ENCODE results near the gene KCNK2. TPM values are rescaled to one million over a fixed set of nuclear protein-coding genes. Genes with fewer than 3 reads are reported as not detected.

KCNK2 gene
- total and polyA plus RNA-seq, 2 experiments from 2014 or later: 69.2 to 133 TPM

DNA sequence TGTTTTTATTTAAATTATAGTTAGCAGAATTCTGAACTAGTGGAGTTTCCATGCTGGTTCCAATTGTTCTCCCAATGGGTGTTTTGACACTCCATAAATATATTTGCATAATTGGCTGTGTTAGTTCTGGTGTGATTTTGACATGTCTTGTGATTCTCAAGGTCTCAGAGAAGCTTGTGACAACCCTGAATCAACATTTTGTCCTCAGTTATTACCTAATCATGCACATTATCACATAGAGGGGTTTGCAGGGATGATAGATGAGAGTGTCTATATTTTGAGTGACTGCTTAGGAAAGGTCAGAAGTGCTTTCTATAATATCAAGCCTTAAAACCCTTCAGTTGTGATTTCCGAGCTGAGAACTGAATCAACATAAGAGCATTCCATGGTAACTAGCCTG is 11.5 kb upstream of the KCNK2 start:
- Histone ChIP-seq H3K4me2 (ENCODE audit: unreplicated experiment) (no peak overlapping the region), H3K27me3 (replicated peaks; ENCODE audit: insufficient read depth) (no peaks in the 10 kb centered on the region), H3K27ac (no peak overlapping the region), H3K79me2 (ENCODE audit: insufficient read depth) (peaks cover 79% of the 10 kb centered on the region), H3K4me1 (ENCODE audit: insufficient read depth) (no peaks in the 10 kb centered on the region), H3F3A (ENCODE audit: insufficient read depth) (0 out of 2 replicates have a peak, but pooled peaks cover 3% of the 10 kb centered on the region), H3K9me2 (ENCODE audit: insufficient read depth) (no peaks in the 10 kb centered on the region), H3K9ac (no peak overlapping the region), H3K4me3 (no peak overlapping the region), H3K36me3 (ENCODE audit: low read depth) (peaks cover 16% of the 10 kb centered on the region; the same call in 1 of the 2 replicates), H4K20me1 (ENCODE audit: insufficient read depth) (no peaks in the 10 kb centered on the region), H2AFZ (no peak overlapping the region), H3K9me3 (ENCODE audit: low read depth) (no peaks in the 10 kb centered on the region)
- TF ChIP-seq EZH2phosphoT487 (IDR thresholded peaks at IDR 0.05; ENCODE audit: insufficient read depth, low read depth) (no peak), EZH2 (IDR thresholded peaks at IDR 0.05; ENCODE audit: insufficient read depth, poor library complexity, severe bottlenecking) (no peak)
- in situ Hi-C loops (cut with MboI): no loop called here
- no peak for DNase-seq
- WGBS, 2 experiments (ENCODE audit: low coverage in 1 of 2, low lambda C conversion rate in 2 of 2, missing lambda C conversion rate in 2 of 2): 91 to 97% methylated on average over 1 of the region's 1 CpG

DNA sequence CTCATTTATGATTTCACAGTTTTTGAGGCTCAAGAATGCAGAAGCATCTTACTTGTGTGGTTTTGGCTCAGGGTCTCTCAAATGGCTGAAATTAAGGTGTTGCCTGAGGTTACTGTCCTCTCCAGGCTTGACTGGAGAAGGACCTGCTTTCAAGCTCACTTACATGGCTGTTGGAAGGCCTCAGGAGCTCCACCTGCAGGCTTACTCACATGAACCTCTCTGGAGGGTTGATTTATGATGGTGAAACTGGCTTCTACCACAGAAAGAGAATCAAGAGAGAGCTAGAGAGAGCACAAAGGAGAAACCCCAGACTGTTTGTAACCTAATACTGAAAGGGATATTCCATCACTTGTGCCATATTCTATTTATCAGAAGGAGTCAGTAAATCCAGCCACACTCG is 6.2 kb upstream of the KCNK2 start:
- Histone ChIP-seq H3K9ac (no peak overlapping the region), H3F3A (ENCODE audit: insufficient read depth) (peaks cover 26% of the 10 kb centered on the region), H2AFZ (no peak overlapping the region), H3K27me3 (replicated peaks; ENCODE audit: insufficient read depth) (no peaks in the 10 kb centered on the region), H3K27ac (no peak overlapping the region), H3K79me2 (ENCODE audit: insufficient read depth) (peaks cover 92% of the 10 kb centered on the region), H3K9me2 (ENCODE audit: insufficient read depth) (no peaks in the 10 kb centered on the region), H3K36me3 (ENCODE audit: low read depth) (peaks cover 8% of the 10 kb centered on the region; the same call in 1 of the 2 replicates), H4K20me1 (ENCODE audit: insufficient read depth) (no peaks in the 10 kb centered on the region), H3K4me3 (no peak overlapping the region), H3K4me2 (ENCODE audit: unreplicated experiment) (no peak overlapping the region), H3K4me1 (ENCODE audit: insufficient read depth) (peaks cover 8% of the 10 kb centered on the region; the same call in 1 of the 2 replicates), H3K9me3 (ENCODE audit: low read depth) (no peaks in the 10 kb centered on the region)
- peak; percentile 38 for DNase-seq
- TF ChIP-seq EZH2phosphoT487 (IDR thresholded peaks at IDR 0.05; ENCODE audit: insufficient read depth, low read depth) (no peak), EZH2 (IDR thresholded peaks at IDR 0.05; ENCODE audit: insufficient read depth, poor library complexity, severe bottlenecking) (no peak)
- WGBS, 2 experiments (ENCODE audit: low coverage in 1 of 2, low lambda C conversion rate in 2 of 2, missing lambda C conversion rate in 2 of 2): 94 to 100% methylated on average over 1 of the region's 1 CpG
- in situ Hi-C loops (cut with MboI): no loop called here

DNA sequence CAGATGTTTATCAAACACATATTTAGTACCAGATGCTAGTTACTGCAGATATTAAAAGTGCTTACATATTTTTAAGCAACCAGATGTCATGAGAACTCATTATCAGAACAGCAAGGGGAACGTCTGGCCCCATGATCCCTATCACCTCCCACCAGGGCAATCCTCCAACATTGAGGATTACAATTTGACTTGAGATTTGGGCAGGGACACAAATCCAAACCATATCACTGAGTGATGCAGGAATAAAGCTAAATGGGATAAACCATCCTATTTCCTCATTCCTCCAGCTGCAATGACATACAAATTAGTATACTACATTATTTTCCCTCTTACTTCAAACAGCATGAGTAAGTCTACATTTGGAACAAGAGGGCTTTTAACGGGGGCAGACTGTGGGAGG is 3.1 kb upstream of the KCNK2 start:
- no peak for TF ChIP-seq EZH2 (IDR thresholded peaks at IDR 0.05; ENCODE audit: insufficient read depth, poor library complexity, severe bottlenecking)
- TF ChIP-seq EZH2phosphoT487 (IDR thresholded peaks at IDR 0.05; ENCODE audit: insufficient read depth, low read depth): no peak
- 45 to 56% methylated on average over 2 of the region's 2 CpGs for WGBS, 2 experiments (ENCODE audit: low coverage in 1 of 2, low lambda C conversion rate in 2 of 2, missing lambda C conversion rate in 2 of 2)
- no peak overlapping the region for H3K9ac ChIP-seq
- no peaks in the 10 kb centered on the region for H4K20me1 ChIP-seq (ENCODE audit: insufficient read depth)
- H3F3A ChIP-seq (ENCODE audit: insufficient read depth): peaks cover 31% of the 10 kb centered on the region
- no peak overlapping the region for H3K4me3 ChIP-seq
- peaks cover 89% of the 10 kb centered on the region for H3K79me2 ChIP-seq (ENCODE audit: insufficient read depth)
- in situ Hi-C loops (cut with MboI): no loop called here
- DNase-seq: peak; percentile 32
- no peak overlapping the region for H3K4me2 ChIP-seq (ENCODE audit: unreplicated experiment)
- no peak overlapping the region for H3K27ac ChIP-seq
- no peaks in the 10 kb centered on the region for H3K9me3 ChIP-seq (ENCODE audit: low read depth)
- no peaks in the 10 kb centered on the region for H3K27me3 ChIP-seq (replicated peaks; ENCODE audit: insufficient read depth)
- no peaks in the 10 kb centered on the region; the same call in 1 of the 2 replicates for H3K36me3 ChIP-seq (ENCODE audit: low read depth)
- H2AFZ ChIP-seq: no peak overlapping the region
- H3K4me1 ChIP-seq (ENCODE audit: insufficient read depth): peaks cover 17% of the 10 kb centered on the region
- H3K9me2 ChIP-seq (ENCODE audit: insufficient read depth): no peaks in the 10 kb centered on the region

DNA sequence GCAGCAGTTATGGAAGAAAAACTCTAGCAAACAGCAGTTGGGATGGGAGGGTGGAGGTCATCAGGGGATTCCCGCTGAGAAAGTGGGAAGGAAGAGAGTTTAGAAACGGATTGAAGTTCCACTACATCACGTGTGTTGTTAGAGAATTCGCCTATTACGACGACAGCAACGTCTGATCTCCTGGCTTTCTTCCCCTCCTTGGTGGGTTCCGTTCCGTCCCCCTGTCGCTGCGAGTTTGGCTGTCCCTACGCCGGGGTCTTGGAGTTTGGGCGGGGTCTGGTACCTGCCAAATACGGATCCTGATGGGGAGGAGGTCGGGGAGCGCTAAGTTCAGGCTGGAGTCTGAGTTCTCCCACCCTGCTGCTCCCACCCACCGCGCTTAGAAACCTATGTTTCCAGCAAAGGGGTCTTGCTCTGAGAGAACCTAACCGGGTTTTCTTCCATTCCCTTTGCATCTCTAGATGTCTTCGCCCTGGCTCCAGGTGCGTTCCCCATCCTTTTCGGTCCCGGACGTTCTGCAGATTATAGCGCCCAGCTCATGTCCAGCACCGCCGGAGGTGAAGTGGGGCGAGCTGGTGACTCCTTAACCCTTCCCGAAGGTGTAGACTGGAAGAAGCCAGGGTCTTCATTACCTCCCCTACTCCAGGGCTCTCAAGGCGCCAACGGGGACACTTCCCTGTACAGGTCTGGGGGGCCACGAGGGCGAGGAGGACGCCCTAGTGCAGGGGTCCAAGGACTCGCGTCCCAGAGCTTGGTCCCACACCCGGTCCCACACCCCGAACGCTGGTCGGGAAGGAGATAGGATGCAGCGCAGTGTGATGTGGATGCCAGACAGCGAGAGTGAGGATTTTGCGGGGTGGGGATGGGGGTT is 641 bp upstream of the KCNK2 start:
- 3% methylated on average over 42 to 44 of the region's 44 CpGs for WGBS, 2 experiments (ENCODE audit: low coverage in 1 of 2, low lambda C conversion rate in 2 of 2, missing lambda C conversion rate in 2 of 2)

More for the DNA sequence above, 641 bp upstream of the KCNK2 start:
- peaks cover 95% of the 10 kb centered on the region for H3K79me2 ChIP-seq (ENCODE audit: insufficient read depth)
- H2AFZ ChIP-seq: peak overlapping the region; percentile 73
- H3K9me2 ChIP-seq (ENCODE audit: insufficient read depth): no peaks in the 10 kb centered on the region
- H3K27me3 ChIP-seq (replicated peaks; ENCODE audit: insufficient read depth): no peaks in the 10 kb centered on the region
- H3K4me3 ChIP-seq: peak overlapping the region; percentile 90
- H3K36me3 ChIP-seq (ENCODE audit: low read depth): peaks cover 7% of the 10 kb centered on the region
- peak overlapping the region; percentile 96 for H3K4me2 ChIP-seq (ENCODE audit: unreplicated experiment)
- H3K4me1 ChIP-seq (ENCODE audit: insufficient read depth): peaks cover 28% of the 10 kb centered on the region
- peaks cover 35% of the 10 kb centered on the region for H3F3A ChIP-seq (ENCODE audit: insufficient read depth)
- TF ChIP-seq EZH2 (IDR thresholded peaks at IDR 0.05; ENCODE audit: insufficient read depth, poor library complexity, severe bottlenecking) (no peak), EZH2phosphoT487 (IDR thresholded peaks at IDR 0.05; ENCODE audit: insufficient read depth, low read depth) (no peak)
- H3K27ac ChIP-seq: peak overlapping the region; percentile 24
- H4K20me1 ChIP-seq (ENCODE audit: insufficient read depth): no peaks in the 10 kb centered on the region
- no peaks in the 10 kb centered on the region for H3K9me3 ChIP-seq (ENCODE audit: low read depth)
- in situ Hi-C loops (cut with MboI): no loop called here
- peak; percentile 58 for DNase-seq
- H3K9ac ChIP-seq: peak overlapping the region; percentile 77

All from GM23248 (cell line).